ENCODE measurements around the gene CLEC20A.

CLEC20A gene

DNA sequence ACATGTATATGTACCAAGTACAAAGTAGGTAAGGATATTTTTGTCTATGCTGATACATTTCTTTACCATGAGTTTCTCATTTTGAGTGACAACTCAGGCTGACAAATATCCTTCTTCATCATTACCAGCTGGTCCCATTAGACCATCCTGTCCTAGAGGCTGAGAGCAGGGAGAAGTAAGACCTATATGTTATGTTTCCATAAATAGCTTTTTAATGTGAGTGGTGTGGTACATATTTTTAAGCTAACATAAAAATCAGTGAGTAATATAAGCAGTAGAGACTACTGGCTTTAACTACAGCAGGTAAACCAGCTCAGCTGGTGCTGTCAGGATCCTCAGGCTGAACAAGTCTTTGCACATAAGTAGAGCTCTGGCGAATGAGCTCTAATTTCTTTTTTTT lies 62.4 kb downstream of the CLEC20A start:
- DNase-seq, result no peak
- intact Hi-C loops (cut with DNase I), result no loop called here
